Right lobe of liver (tissue), 4 donors: ENCODE measurements around the gene PTCH2.

Experiments used
- CTCF ChIP-seq, 4 donors: fragments of 200-600 bp in 3 of 4; fragments of 450-650 bp in 1 of 4; IDR thresholded peaks; one replicate each; pipeline versions ENCODE4 v1.5.1 to v1.8.0; 2016 to 2022; ENCODE audit warnings: antibody characterized with exemption in 4 of 4, mild to moderate bottlenecking in 2 of 4
- POLR2A ChIP-seq: fragments of 450-650 bp; IDR thresholded peaks from one replicate; pipeline ENCODE4 v1.6.1; 2017; ENCODE audit warnings: antibody characterized with exemption, mild to moderate bottlenecking
- donor health status: DM: no; HTN: no; CAD: no.
- donor health status: DM: no; HTN: no; CAD: no.
- donor health status: DM: no; HTN: yes; CAD: no.

- TF ChIP-seq POLR2A (no peak), CTCF (IDR thresholded peaks at IDR 0.05) (no peak)
Observed at GRCh38 chr1:44881011-44881632, 38.1 kb upstream of the PTCH2 start.
